Measurements from ENCODE around the gene CRYBG2. TPM values are rescaled to one million over a fixed set of nuclear protein-coding genes. Genes with fewer than 3 reads are reported as not detected.

CRYBG2 gene
- total RNA-seq, 1 experiment from 2014 or later: 21.1 TPM

DNA sequence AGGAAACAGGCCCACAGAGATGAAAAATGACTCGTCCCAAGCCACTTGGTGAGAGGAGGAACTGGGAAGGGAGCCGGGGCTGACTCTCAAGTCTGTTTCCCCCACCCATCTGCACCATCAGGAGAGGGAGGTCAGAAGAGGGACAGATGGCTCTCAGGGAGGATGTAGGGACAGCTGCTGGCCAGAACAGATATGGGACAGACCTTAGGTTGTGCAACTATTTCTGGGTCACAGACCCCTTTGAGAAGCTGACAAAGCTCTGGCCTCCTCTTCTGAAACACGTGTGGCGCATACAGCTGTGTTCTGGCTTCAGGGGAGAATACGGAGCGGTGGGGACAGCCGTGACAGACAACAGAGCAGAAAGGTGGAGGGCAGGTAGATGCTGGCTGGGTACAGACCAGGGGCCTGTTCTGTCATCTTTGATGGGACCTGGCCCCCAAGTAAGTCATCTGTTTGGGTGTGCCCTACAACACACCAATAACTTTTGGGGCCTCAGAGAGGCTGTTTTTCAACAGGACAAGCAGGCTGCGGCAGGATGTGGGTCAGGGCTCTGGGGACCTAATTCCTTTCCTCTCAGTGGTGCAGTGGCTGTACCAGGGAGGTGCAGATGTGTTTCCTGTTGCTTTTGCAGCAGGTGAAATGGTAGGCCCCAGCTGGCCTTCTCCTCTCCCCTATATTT, 66.8 kb downstream of the CRYBG2 start:
- TF ChIP-seq, protein P1, sequence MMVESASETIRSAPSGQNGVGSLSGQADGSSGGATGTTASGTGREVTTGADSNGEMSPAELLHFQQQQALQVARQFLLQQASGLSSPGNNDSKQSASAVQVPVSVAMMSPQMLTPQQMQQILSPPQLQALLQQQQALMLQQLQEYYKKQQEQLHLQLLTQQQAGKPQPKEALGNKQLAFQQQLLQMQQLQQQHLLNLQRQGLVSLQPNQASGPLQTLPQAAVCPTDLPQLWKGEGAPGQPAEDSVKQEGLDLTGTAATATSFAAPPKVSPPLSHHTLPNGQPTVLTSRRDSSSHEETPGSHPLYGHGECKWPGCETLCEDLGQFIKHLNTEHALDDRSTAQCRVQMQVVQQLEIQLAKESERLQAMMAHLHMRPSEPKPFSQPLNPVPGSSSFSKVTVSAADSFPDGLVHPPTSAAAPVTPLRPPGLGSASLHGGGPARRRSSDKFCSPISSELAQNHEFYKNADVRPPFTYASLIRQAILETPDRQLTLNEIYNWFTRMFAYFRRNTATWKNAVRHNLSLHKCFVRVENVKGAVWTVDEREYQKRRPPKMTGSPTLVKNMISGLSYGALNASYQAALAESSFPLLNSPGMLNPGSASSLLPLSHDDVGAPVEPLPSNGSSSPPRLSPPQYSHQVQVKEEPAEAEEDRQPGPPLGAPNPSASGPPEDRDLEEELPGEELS (CRISPR knock-in tag; IDR thresholded peaks at IDR 0.05): no peak
- TF ChIP-seq ATF1 (CRISPR knock-in tag; IDR thresholded peaks at IDR 0.05) (no peak), TEAD1 (CRISPR knock-in tag; IDR thresholded peaks at IDR 0.05) (no peak), ETV6 (CRISPR knock-in tag; IDR thresholded peaks at IDR 0.05) (no peak), MXD4 (CRISPR knock-in tag; IDR thresholded peaks at IDR 0.05; ENCODE audit: borderline replicate concordance) (no peak), GTF2I (CRISPR knock-in tag; conservative IDR thresholded peaks at IDR 0.05) (no peak), RORB (CRISPR knock-in tag; IDR thresholded peaks at IDR 0.05) (no peak), HMGA2 (CRISPR knock-in tag; IDR thresholded peaks at IDR 0.05) (no peak), RELA (CRISPR knock-in tag; IDR thresholded peaks at IDR 0.05; ENCODE audit: borderline replicate concordance) (no peak), NR3C1 (CRISPR knock-in tag; conservative IDR thresholded peaks at IDR 0.05; ENCODE audit: low read depth) (no peak), KAT7 (CRISPR knock-in tag; IDR thresholded peaks at IDR 0.05; ENCODE audit: borderline replicate concordance) (no peak)
- TF ChIP-seq, protein P2, sequence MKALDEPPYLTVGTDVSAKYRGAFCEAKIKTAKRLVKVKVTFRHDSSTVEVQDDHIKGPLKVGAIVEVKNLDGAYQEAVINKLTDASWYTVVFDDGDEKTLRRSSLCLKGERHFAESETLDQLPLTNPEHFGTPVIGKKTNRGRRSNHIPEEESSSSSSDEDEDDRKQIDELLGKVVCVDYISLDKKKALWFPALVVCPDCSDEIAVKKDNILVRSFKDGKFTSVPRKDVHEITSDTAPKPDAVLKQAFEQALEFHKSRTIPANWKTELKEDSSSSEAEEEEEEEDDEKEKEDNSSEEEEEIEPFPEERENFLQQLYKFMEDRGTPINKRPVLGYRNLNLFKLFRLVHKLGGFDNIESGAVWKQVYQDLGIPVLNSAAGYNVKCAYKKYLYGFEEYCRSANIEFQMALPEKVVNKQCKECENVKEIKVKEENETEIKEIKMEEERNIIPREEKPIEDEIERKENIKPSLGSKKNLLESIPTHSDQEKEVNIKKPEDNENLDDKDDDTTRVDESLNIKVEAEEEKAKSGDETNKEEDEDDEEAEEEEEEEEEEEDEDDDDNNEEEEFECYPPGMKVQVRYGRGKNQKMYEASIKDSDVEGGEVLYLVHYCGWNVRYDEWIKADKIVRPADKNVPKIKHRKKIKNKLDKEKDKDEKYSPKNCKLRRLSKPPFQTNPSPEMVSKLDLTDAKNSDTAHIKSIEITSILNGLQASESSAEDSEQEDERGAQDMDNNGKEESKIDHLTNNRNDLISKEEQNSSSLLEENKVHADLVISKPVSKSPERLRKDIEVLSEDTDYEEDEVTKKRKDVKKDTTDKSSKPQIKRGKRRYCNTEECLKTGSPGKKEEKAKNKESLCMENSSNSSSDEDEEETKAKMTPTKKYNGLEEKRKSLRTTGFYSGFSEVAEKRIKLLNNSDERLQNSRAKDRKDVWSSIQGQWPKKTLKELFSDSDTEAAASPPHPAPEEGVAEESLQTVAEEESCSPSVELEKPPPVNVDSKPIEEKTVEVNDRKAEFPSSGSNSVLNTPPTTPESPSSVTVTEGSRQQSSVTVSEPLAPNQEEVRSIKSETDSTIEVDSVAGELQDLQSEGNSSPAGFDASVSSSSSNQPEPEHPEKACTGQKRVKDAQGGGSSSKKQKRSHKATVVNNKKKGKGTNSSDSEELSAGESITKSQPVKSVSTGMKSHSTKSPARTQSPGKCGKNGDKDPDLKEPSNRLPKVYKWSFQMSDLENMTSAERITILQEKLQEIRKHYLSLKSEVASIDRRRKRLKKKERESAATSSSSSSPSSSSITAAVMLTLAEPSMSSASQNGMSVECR (CRISPR knock-in tag; IDR thresholded peaks at IDR 0.05; ENCODE audit: borderline replicate concordance): no peak
- TF ChIP-seq, protein P3, sequence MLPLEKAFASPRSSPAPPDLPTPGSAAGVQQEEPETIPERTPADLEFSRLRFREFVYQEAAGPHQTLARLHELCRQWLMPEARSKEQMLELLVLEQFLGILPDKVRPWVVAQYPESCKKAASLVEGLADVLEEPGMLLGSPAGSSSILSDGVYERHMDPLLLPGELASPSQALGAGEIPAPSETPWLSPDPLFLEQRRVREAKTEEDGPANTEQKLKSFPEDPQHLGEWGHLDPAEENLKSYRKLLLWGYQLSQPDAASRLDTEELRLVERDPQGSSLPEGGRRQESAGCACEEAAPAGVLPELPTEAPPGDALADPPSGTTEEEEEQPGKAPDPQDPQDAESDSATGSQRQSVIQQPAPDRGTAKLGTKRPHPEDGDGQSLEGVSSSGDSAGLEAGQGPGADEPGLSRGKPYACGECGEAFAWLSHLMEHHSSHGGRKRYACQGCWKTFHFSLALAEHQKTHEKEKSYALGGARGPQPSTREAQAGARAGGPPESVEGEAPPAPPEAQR (CRISPR knock-in tag; IDR thresholded peaks at IDR 0.05): no peak
- TF ChIP-seq, protein P4, sequence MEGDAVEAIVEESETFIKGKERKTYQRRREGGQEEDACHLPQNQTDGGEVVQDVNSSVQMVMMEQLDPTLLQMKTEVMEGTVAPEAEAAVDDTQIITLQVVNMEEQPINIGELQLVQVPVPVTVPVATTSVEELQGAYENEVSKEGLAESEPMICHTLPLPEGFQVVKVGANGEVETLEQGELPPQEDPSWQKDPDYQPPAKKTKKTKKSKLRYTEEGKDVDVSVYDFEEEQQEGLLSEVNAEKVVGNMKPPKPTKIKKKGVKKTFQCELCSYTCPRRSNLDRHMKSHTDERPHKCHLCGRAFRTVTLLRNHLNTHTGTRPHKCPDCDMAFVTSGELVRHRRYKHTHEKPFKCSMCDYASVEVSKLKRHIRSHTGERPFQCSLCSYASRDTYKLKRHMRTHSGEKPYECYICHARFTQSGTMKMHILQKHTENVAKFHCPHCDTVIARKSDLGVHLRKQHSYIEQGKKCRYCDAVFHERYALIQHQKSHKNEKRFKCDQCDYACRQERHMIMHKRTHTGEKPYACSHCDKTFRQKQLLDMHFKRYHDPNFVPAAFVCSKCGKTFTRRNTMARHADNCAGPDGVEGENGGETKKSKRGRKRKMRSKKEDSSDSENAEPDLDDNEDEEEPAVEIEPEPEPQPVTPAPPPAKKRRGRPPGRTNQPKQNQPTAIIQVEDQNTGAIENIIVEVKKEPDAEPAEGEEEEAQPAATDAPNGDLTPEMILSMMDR (IDR thresholded peaks at IDR 0.05): no peak
- TF ChIP-seq, protein P5, sequence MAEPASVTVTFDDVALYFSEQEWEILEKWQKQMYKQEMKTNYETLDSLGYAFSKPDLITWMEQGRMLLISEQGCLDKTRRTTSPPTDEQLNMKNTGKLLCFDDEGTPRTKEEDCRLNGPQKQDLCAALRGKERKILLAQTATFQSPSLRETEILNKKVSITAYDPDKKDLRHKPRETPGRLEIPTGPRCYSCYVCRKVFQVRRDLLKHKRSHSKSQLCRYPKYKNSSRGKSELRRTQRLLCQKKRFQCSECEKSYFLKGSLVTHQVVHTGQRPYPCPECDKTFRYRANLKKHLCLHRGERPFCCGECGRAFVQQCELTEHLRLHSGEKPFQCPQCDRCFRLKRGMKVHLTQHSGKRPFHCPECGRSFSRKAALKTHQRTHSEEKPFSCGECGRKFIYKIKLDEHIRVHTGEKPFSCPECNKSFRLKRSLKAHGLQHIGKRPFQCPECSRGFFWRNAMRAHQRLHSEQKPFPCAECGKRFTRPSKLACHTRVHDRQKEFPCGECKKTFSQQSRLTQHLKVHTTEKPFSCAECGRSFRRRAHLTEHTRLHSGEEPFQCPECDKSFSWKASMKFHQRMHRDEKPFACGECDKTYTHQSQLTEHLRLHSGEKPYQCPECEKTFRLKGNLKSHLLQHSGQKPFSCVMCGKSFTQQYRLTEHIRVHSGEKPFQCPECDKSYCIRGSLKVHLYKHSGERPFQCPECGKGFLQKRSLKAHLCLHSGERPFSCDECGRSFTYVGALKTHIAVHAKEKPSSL (CRISPR knock-in tag; conservative IDR thresholded peaks at IDR 0.05): no peak
- TF ChIP-seq, protein P6, sequence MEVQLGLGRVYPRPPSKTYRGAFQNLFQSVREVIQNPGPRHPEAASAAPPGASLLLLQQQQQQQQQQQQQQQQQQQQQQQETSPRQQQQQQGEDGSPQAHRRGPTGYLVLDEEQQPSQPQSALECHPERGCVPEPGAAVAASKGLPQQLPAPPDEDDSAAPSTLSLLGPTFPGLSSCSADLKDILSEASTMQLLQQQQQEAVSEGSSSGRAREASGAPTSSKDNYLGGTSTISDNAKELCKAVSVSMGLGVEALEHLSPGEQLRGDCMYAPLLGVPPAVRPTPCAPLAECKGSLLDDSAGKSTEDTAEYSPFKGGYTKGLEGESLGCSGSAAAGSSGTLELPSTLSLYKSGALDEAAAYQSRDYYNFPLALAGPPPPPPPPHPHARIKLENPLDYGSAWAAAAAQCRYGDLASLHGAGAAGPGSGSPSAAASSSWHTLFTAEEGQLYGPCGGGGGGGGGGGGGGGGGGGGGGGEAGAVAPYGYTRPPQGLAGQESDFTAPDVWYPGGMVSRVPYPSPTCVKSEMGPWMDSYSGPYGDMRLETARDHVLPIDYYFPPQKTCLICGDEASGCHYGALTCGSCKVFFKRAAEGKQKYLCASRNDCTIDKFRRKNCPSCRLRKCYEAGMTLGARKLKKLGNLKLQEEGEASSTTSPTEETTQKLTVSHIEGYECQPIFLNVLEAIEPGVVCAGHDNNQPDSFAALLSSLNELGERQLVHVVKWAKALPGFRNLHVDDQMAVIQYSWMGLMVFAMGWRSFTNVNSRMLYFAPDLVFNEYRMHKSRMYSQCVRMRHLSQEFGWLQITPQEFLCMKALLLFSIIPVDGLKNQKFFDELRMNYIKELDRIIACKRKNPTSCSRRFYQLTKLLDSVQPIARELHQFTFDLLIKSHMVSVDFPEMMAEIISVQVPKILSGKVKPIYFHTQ (CRISPR knock-in tag; IDR thresholded peaks at IDR 0.05): no peak
- TF ChIP-seq, protein P7, sequence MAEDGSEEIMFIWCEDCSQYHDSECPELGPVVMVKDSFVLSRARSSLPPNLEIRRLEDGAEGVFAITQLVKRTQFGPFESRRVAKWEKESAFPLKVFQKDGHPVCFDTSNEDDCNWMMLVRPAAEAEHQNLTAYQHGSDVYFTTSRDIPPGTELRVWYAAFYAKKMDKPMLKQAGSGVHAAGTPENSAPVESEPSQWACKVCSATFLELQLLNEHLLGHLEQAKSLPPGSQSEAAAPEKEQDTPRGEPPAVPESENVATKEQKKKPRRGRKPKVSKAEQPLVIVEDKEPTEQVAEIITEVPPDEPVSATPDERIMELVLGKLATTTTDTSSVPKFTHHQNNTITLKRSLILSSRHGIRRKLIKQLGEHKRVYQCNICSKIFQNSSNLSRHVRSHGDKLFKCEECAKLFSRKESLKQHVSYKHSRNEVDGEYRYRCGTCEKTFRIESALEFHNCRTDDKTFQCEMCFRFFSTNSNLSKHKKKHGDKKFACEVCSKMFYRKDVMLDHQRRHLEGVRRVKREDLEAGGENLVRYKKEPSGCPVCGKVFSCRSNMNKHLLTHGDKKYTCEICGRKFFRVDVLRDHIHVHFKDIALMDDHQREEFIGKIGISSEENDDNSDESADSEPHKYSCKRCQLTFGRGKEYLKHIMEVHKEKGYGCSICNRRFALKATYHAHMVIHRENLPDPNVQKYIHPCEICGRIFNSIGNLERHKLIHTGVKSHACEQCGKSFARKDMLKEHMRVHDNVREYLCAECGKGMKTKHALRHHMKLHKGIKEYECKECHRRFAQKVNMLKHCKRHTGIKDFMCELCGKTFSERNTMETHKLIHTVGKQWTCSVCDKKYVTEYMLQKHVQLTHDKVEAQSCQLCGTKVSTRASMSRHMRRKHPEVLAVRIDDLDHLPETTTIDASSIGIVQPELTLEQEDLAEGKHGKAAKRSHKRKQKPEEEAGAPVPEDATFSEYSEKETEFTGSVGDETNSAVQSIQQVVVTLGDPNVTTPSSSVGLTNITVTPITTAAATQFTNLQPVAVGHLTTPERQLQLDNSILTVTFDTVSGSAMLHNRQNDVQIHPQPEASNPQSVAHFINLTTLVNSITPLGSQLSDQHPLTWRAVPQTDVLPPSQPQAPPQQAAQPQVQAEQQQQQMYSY (CRISPR knock-in tag; IDR thresholded peaks at IDR 0.05): no peak
- H3K4me3 Mint-ChIP-seq: no peak overlapping the region
- no peaks in the 10 kb centered on the region for H3K36me3 Mint-ChIP-seq
- CTCF ChIA-PET: interaction anchor here (0.6 to 11.1 kb wide), 5 partner anchors 32 to 183 kb away, joined by 3 to 306 read pairs (median 15); partner anchors contain the start of gene CD52
- ATAC-seq (no peak), DNase-seq (ENCODE audit: low spot score) (no peak)
- no peaks in the 10 kb centered on the region; the same call in 1 of the 2 replicates for H3K27me3 Mint-ChIP-seq (ENCODE audit: low read depth)
- peaks cover 41% of the 10 kb centered on the region for H3K4me1 Mint-ChIP-seq
- POLR2A ChIA-PET: no interaction called here
- no peaks in the 10 kb centered on the region for H3K9me3 Mint-ChIP-seq
- H3K27ac Mint-ChIP-seq: no peak overlapping the region

Data from WTC11 (cell line).